ENCODE results near the gene CSF3R.
A peak's percentile ranks its signal among the peaks of the same experiment; 100 is the strongest.

The CSF3R gene

GRCh38 chr1:36455386-36455785, 27.3 kb downstream of the CSF3R start:
- no peak for DNase-seq

- no peak for DNase-seq
These were observed 28.9 kb downstream of the CSF3R start for GRCh38 chr1:36453600-36454388.

DNA sequence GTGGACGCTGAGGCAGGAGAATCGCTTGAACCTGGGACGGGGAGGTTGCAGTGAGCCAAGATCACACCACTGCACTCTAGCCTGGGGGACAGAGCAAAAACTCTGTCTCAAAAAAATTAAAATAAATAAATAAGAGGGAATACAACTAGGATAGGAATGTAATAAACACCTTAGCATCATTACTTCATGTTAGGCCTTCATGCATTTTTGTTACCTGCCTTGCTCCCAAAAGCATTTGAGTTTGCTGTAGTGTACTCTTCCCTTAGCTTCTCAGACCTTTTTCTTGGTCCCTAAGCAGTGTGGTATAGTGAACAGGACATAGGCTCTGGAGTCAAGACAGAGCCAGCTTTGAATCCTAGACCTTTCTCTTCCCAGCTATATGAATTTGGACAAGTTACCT, 29.7 kb downstream of the CSF3R start:
- no peak for DNase-seq

DNA sequence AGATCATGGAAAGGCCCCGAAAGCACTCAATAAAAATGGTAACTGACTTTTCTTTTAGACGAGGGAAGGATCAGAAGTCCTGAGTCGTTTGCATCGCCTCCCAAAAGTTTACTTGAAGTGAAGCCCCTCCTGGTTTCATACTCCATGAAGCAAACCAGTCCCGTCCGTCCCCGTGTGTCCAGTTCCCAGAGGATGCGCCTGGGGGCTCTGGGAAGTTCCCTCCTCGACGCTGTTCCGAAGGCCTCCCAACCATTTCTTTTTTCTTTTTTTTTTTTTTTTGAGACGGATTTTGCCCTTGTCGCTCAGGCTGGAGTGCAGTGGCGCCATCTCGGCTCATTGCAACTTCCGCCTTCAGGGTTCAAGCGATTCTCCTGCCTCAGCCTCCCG, 31.8 kb downstream of the CSF3R start:
- DNase-seq: no peak

- DNase-seq: peak; percentile 78
These were observed 32.3 kb downstream of the CSF3R start, which contains the start of gene OSCP1 for GRCh38 chr1:36450270-36450918. Gene OSCP1, minus strand, starts transcription at chr1:36450451. Its CDS starts 82 bp downstream, at chr1:36450369.

DNA sequence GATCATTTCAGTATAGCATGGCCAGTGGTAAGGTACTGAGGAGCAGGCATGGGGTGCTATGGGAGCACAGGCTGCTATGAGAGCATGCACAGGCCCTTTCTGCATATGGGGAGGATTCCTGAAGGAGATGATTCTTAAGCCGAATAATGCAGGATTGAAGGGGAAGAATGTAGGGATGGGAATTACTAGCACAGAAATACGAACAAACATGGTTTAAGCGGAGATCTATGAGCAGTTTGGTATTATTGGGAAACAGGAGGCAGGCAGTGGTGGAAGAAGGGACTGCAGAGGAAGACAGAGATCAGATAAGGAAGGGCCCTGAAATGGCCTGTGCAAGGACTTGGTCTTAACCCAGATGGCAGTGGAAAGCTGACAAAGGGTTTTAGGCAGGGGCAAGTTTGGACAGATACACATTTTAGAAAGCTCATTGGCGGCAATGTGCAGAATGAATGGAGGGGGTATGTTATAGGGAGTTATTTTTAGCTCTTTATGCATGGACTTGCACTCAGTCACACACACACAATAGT, 34.1 kb downstream of the CSF3R start:
- DNase-seq: no peak

GRCh38 chr1:36447450-36447849, 35.3 kb downstream of the CSF3R start:
- DNase-seq: no peak

DNA sequence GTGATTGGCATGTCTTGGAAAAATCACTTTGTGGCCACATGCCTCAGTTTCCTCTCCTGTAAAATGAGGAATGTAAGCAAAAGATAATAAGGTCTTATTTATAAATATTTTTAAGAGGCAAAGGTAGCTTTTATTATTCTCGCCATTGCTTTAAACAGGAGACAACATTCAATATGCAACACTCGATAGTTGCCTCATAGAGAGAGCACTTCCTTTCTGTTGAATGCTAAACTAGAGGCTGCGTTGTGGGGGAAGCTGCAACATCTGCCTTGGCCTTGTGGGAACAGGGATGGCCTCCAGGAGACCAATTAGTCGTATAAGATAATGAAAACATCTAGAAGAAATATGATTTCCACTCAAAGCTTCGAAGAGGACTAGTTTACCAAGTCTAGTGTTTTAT, 36.0 kb downstream of the CSF3R start:
- no peak for DNase-seq

GRCh38 chr1:36446271-36446670, 36.4 kb downstream of the CSF3R start:
- DNase-seq: no peak

DNA sequence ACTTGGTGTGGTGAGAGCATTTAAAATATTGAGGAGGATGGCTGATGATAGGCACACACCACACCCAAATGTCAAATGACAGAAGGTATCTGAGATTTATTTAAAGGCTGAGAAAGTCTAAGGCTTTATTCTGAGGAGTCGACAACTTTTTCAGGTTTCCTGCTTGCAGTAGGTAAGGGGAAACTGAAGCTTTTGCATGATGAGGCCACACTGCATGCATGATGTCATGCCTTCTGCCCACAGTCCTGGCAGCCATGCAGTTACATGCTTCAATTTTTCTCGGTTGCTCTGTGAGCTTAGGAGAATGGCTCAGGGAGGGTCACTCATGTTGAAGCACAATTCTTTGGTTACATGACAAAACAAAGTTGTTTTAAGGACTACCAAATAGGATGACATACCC, 39.4 kb downstream of the CSF3R start:
- no peak for DNase-seq

DNA sequence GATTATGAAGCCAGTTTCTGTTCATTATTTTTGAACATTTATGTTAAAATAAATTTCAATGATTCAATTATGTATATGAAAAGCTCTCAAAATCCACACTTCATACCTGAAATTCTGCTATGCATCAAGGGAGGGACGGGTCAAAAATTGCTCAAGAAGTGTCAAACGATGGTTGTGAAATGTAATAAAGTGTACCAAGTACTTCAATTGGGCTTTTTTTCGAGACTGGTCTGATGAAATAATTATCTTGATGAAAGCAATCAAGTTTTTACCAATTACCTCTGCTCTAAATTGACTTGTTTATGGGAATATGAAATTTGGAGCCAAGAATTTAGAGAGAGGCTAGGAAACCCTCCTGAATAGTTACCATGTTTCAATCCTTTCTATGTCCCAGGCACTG, 40.4 kb downstream of the CSF3R start:
- DNase-seq: no peak

DNA sequence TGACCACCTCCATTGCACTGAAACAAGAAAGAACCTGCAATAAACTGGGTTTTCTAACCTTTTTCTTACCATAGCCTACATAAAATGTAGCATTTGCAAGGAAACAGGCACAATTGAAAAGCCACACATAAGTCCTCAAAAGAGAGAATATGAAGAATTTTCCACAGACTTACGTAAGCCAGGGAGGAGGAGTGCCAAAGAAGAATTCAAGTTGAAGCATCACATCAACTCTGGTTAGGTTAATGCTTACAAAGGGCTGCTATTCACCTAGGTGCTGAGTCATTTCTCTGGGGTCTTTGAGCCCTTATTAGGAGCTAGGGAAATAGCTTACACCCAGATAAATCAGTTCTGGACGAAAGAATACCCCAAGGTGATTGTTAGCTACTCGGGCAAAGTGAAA, 42.1 kb downstream of the CSF3R start:
- DNase-seq: no peak

- DNase-seq: no peak
These were observed 42.7 kb downstream of the CSF3R start for GRCh38 chr1:36440044-36440443.

DNA sequence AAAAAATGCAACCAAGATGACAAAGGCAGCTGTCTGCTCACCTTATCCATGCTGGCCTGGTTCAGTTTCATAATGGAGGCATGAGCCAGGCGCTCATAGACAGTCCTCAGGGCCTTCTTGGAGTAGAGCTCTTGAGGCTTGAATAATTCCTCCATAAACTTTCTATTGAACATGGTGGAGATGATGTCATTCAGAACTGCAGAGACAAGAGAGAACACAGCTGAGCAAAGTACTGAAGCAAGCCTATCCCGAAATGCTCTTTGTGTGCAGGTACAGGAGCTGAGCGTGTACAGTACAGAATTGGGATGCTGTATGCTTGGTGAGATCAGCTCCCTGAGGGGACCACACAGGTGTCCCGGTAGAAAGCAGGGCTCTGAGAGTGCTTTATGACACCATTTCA, 44.0 kb downstream of the CSF3R start:
- DNase-seq: no peak

DNA sequence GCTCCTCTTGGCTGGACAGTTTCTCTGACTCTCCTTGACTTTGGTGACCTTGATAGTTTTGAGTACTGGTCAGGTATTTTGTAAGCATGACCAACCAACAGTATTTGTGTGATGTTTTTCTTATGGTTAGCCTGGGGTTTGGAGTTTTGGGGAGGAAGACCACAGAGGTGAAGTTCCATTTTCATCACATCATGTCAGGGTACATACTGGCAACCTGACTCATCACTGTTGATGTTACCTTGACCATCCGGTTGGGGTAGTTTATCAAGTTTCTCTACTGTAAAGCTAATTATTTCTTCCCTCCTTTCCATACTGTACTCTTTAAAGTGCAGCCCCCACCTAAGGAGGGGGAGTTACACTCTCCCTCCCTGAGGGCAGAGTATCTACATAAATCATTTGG, 45.9 kb downstream of the CSF3R start:
- no peak for DNase-seq

- no peak for DNase-seq
These were observed 49.6 kb downstream of the CSF3R start for GRCh38 chr1:36433102-36433501.

DNA sequence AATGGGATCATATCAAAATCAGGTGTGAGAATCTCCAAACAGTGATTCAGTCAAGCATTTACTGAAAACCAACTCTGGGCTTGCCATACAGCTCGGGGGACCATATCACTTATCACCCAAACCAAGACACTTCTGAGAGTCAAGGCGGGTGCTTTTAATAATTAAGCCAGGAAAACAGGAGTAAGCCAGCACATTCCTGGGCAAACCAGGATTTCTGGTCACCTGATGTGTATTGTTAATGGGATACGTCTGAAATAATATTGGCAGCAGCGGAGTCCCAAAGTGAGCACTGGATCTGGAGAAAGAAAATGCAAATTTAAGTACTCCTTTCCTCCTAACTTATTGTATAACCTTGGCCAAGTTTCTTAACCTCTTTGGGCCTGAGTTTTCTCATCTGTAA, 50.1 kb downstream of the CSF3R start:
- no peak for DNase-seq

DNA sequence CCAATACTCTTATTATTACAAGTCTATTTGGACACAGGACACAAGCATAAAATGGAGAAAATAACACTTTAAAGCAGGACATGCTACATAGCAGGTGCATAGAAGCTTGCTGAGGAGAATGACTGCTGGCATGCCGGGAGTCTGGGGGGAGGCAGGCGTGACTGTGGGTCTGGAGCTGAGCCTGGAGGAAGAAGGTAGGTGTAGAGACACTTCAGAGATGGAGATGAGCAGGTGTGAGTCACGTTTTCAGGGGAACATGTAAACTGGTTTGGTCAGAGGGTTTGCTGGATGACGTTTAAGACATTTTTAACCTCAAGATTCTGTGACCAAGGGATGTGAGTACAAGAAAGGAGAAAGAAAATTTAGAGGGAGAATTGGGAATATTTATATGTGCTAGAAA, 56.9 kb downstream of the CSF3R start:
- DNase-seq: no peak

- DNase-seq: no peak
These were observed 61.1 kb downstream of the CSF3R start for GRCh38 chr1:36421649-36422048.

DNA sequence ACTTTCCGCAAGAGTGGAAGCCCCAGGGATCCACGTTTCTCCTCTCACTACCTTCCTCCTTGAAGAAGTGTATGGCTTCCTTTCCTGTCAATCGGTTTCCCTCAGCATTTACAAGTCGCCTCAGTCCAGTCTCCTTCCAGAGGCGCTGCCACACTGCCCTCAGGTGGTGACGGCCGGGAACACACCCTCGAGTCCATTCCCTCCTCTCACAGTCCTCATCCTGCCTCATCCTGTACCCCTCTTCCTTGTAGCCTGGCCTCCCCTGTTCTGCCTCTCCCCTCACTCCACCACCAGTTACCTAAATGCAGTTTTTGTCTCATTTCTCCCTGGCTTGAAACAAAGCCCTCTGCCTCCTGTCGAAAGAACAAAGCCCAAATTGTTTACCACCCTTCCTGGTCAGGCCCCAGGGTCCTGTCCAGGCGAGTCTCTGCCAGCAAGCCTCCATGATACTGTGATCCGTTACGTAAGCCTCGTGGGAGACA, 61.8 kb downstream of the CSF3R start:
- peak; percentile 83 for DNase-seq

DNA sequence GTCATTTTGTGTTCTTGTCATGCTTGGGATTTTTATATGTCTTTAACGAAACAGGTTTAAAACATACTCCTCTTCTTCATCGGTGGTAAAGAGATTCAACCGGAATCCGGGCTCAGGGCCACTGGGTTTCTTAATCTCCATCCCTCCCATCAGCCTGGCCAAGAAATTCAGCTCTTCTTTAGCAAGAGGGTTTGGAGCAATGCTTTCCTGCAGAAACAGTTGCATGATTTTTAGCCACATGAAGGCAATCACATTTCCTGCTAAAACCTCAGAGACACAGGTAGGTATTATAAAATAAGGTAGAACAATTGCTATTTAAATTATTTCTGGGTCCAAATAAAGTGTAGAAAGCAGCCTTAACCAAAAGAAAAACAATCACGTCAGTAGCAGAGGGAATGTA, 62.3 kb downstream of the CSF3R start:
- no peak for DNase-seq

GRCh38 chr1:36419569-36419968, 63.1 kb downstream of the CSF3R start:
- no peak for DNase-seq

DNA sequence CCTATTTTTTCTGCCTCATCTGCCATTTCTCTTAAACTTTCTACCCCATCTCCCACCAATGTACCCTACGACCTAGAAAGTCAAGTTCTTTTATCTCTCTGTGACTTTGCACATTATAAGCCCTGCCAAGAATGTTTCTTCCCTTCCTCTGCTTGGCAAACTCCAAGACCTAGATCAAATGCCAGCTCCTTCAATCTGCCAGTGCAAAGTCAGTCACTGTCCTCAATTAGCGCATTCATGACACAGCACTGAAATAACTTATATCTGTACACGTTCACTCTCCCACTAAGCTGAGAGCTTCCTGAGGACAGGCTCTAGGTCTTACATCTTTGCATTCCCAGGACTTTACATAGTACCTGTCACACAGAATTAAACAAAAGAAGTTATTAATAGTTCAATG, 63.6 kb downstream of the CSF3R start:
- no peak for DNase-seq

- DNase-seq: no peak
These were observed 64.8 kb downstream of the CSF3R start for GRCh38 chr1:36417931-36418330.

Data from effector CD4-positive, alpha-beta T cell (primary cell).